ENCODE results near the gene GLRX.

The GLRX gene

DNA sequence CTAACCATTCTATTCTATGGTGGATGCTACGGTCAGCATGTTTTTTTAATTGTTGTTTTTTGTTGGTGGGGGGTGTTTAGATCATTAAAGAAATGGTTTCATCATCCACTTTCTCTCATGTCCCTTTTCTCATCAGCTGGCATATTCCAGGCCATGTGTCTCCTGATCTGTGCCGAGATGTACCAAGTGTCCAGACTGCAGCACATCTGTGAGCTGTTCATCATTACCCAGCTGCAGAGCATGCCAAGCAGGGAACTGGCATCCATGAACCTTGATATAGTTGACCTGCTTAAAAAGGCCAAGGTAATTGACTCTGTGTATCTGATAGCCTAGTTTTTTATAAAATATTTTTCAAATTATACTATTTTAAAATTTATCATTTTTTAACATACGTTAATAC lies 38.9 kb downstream of the GLRX start:
- H3K4me1 ChIP-seq (ENCODE audit: control insufficient read depth in 1 of 2, insufficient read depth in 2 of 2, low read length in 2 of 2) = peaks cover 2 to 3% of the 10 kb centered on the region in 2 donors
- H3K36me3 ChIP-seq (ENCODE audit: control insufficient read depth in 1 of 2, insufficient read depth in 2 of 2, low read length in 2 of 2) = peaks cover 0 to 18% of the 10 kb centered on the region in 2 donors
- no peaks in the 10 kb centered on the region for H3K9me3 ChIP-seq (ENCODE audit: control insufficient read depth in 1 of 2, low read length in 2 of 2)
- no peak overlapping the region for H3K4me3 ChIP-seq (ENCODE audit: low read depth in 1 of 2, low read length in 2 of 2)
- H3K27ac ChIP-seq (ENCODE audit: low read depth, low read length) = no peak overlapping the region
- no peak overlapping the region for H3K9ac ChIP-seq (ENCODE audit: low read depth in 1 of 2, low read length in 2 of 2)
- H3K27me3 ChIP-seq (ENCODE audit: control insufficient read depth in 1 of 2, insufficient read depth in 2 of 2, low read length in 2 of 2) = no peaks in the 10 kb centered on the region

- Histone ChIP-seq H3K4me3 (ENCODE audit: low read depth in 1 of 2, low read length in 2 of 2) (no peak overlapping the region), H3K36me3 (ENCODE audit: control insufficient read depth in 1 of 2, insufficient read depth in 2 of 2, low read length in 2 of 2) (peaks cover 0 to 11% of the 10 kb centered on the region in 2 donors), H3K27ac (ENCODE audit: low read depth, low read length) (no peak overlapping the region)
These were observed 40.3 kb downstream of the GLRX start for GRCh38 chr5:95782181-95782580.

GRCh38 chr5:95781101-95781583 lies 41.4 kb downstream of the GLRX start:
- no peak overlapping the region for H3K27ac ChIP-seq (ENCODE audit: low read depth, low read length)
- no peak overlapping the region for H3K9ac ChIP-seq (ENCODE audit: low read depth in 1 of 2, low read length in 2 of 2)
- H3K27me3 ChIP-seq (ENCODE audit: control insufficient read depth in 1 of 2, insufficient read depth in 2 of 2, low read length in 2 of 2) = no peaks in the 10 kb centered on the region
- peaks cover 0 to 3% of the 10 kb centered on the region in 2 donors for H3K4me1 ChIP-seq (ENCODE audit: control insufficient read depth in 1 of 2, insufficient read depth in 2 of 2, low read length in 2 of 2)
- H3K36me3 ChIP-seq (ENCODE audit: control insufficient read depth in 1 of 2, insufficient read depth in 2 of 2, low read length in 2 of 2) = peaks cover 0 to 7% of the 10 kb centered on the region in 2 donors
- no peaks in the 10 kb centered on the region for H3K9me3 ChIP-seq (ENCODE audit: control insufficient read depth in 1 of 2, low read length in 2 of 2)
- no peak overlapping the region for H3K4me3 ChIP-seq (ENCODE audit: low read depth in 1 of 2, low read length in 2 of 2)

More at GRCh38 chr5:95782181-95782580, 40.3 kb downstream of the GLRX start:
- H3K9ac ChIP-seq (ENCODE audit: low read depth in 1 of 2, low read length in 2 of 2) = no peak overlapping the region
- no peaks in the 10 kb centered on the region for H3K27me3 ChIP-seq (ENCODE audit: control insufficient read depth in 1 of 2, insufficient read depth in 2 of 2, low read length in 2 of 2)
- H3K4me1 ChIP-seq (ENCODE audit: control insufficient read depth in 1 of 2, insufficient read depth in 2 of 2, low read length in 2 of 2) = peaks cover 0 to 3% of the 10 kb centered on the region in 2 donors
- H3K9me3 ChIP-seq (ENCODE audit: control insufficient read depth in 1 of 2, low read length in 2 of 2) = no peaks in the 10 kb centered on the region

GRCh38 chr5:95780597-95780996 lies 41.9 kb downstream of the GLRX start:
- Histone ChIP-seq H3K27me3 (ENCODE audit: control insufficient read depth in 1 of 2, insufficient read depth in 2 of 2, low read length in 2 of 2) (no peaks in the 10 kb centered on the region), H3K27ac (ENCODE audit: low read depth, low read length) (no peak overlapping the region), H3K36me3 (ENCODE audit: control insufficient read depth in 1 of 2, insufficient read depth in 2 of 2, low read length in 2 of 2) (peaks cover 0 to 7% of the 10 kb centered on the region in 2 donors), H3K4me1 (ENCODE audit: control insufficient read depth in 1 of 2, insufficient read depth in 2 of 2, low read length in 2 of 2) (peaks cover 0 to 3% of the 10 kb centered on the region in 2 donors), H3K4me3 (ENCODE audit: low read depth in 1 of 2, low read length in 2 of 2) (no peak overlapping the region), H3K9ac (ENCODE audit: low read depth in 1 of 2, low read length in 2 of 2) (no peak overlapping the region), H3K9me3 (ENCODE audit: control insufficient read depth in 1 of 2, low read length in 2 of 2) (no peaks in the 10 kb centered on the region)

GRCh38 chr5:95779611-95780010 lies 42.9 kb downstream of the GLRX start:
- Histone ChIP-seq H3K9ac (ENCODE audit: low read depth in 1 of 2, low read length in 2 of 2) (no peak overlapping the region), H3K4me1 (ENCODE audit: control insufficient read depth in 1 of 2, insufficient read depth in 2 of 2, low read length in 2 of 2) (peaks cover 0 to 3% of the 10 kb centered on the region in 2 donors), H3K4me3 (ENCODE audit: low read depth in 1 of 2, low read length in 2 of 2) (no peak overlapping the region), H3K27me3 (ENCODE audit: control insufficient read depth in 1 of 2, insufficient read depth in 2 of 2, low read length in 2 of 2) (no peaks in the 10 kb centered on the region), H3K36me3 (ENCODE audit: control insufficient read depth in 1 of 2, insufficient read depth in 2 of 2, low read length in 2 of 2) (peaks cover 0 to under 1% of the 10 kb centered on the region in 2 donors), H3K9me3 (ENCODE audit: control insufficient read depth in 1 of 2, low read length in 2 of 2) (no peaks in the 10 kb centered on the region), H3K27ac (ENCODE audit: low read depth, low read length) (no peak overlapping the region)

DNA sequence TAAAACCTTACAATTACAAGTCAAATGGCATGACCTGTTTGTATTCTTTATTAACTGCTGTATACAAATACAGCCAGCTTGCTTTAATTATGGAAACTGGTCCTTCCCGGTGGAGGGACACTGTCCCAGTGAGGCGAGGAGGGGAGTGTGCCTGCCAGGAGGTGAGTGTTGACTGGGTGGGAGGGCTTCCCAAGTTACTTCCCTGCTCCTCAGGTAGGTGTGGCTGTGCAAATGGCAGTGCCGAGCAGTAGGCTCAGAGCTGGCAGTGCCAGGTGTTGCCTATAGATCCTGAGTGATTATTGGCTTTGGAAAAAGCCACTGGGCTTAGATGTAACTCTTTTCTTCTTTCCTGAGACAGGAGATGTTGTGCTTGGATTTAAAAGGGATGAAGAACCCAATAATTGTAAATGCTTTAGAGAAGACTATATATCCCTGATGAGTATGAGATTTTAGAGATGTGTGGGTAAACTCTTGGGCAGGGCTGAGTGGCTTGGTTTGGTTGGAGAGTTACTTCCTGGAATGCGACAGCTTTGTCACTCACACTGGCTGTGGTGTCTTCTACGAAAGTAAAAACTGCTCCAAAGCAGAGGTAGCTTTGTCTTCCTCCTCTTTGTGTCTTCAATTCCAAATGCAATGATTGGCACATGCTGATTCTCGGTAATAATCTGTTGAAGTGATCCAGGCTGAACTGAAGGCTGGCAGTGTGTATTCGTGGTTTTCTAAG lies 43.7 kb downstream of the GLRX start:
- no peak overlapping the region for H3K27ac ChIP-seq (ENCODE audit: low read depth, low read length)

GRCh38 chr5:95777441-95777840 lies 45.1 kb downstream of the GLRX start:
- H3K4me1 ChIP-seq (ENCODE audit: control insufficient read depth in 1 of 2, insufficient read depth in 2 of 2, low read length in 2 of 2) = peaks cover 0 to 9% of the 10 kb centered on the region in 2 donors
- peaks cover 0 to 4% of the 10 kb centered on the region in 2 donors for H3K36me3 ChIP-seq (ENCODE audit: control insufficient read depth in 1 of 2, insufficient read depth in 2 of 2, low read length in 2 of 2)
- H3K9me3 ChIP-seq (ENCODE audit: control insufficient read depth in 1 of 2, low read length in 2 of 2) = no peaks in the 10 kb centered on the region
- H3K27me3 ChIP-seq (ENCODE audit: control insufficient read depth in 1 of 2, insufficient read depth in 2 of 2, low read length in 2 of 2) = no peaks in the 10 kb centered on the region
- H3K9ac ChIP-seq (ENCODE audit: low read depth in 1 of 2, low read length in 2 of 2) = no peak overlapping the region
- H3K4me3 ChIP-seq (ENCODE audit: low read depth in 1 of 2, low read length in 2 of 2) = no peak overlapping the region
- no peak overlapping the region for H3K27ac ChIP-seq (ENCODE audit: low read depth, low read length)

More for the DNA sequence above, 43.7 kb downstream of the GLRX start:
- Histone ChIP-seq H3K9ac (ENCODE audit: low read depth in 1 of 2, low read length in 2 of 2) (no peak overlapping the region), H3K36me3 (ENCODE audit: control insufficient read depth in 1 of 2, insufficient read depth in 2 of 2, low read length in 2 of 2) (no peaks in the 10 kb centered on the region), H3K27me3 (ENCODE audit: control insufficient read depth in 1 of 2, insufficient read depth in 2 of 2, low read length in 2 of 2) (no peaks in the 10 kb centered on the region), H3K4me3 (ENCODE audit: low read depth in 1 of 2, low read length in 2 of 2) (no peak overlapping the region), H3K4me1 (ENCODE audit: control insufficient read depth in 1 of 2, insufficient read depth in 2 of 2, low read length in 2 of 2) (peaks cover 0 to 3% of the 10 kb centered on the region in 2 donors), H3K9me3 (ENCODE audit: control insufficient read depth in 1 of 2, low read length in 2 of 2) (no peaks in the 10 kb centered on the region)

- Histone ChIP-seq H3K27me3 (ENCODE audit: control insufficient read depth in 1 of 2, insufficient read depth in 2 of 2, low read length in 2 of 2) (no peaks in the 10 kb centered on the region), H3K27ac (ENCODE audit: low read depth, low read length) (no peak overlapping the region), H3K36me3 (ENCODE audit: control insufficient read depth in 1 of 2, insufficient read depth in 2 of 2, low read length in 2 of 2) (peaks cover 0 to 18% of the 10 kb centered on the region in 2 donors)
These were observed 49.0 kb downstream of the GLRX start for GRCh38 chr5:95773335-95774059.

DNA sequence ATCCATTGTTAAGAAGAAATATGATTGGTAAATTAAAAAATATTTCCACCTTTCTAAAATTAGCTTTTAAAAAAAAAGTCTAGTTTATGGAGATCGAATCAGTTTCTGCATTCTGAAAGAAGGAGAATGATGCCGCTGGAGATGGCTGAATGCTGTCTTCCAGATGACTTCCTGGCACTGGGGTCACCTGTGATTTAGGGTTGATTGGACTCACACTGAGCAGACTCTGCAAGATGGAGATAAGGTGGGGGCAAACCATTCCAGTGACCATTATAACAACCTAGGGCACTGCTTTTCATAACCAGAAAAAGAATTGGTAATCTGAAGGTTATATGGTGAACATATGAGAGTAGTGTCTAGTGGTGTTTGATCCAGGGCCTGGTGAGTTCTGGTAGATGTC lies 50.6 kb downstream of the GLRX start:
- H3K9me3 ChIP-seq (ENCODE audit: control insufficient read depth in 1 of 2, low read length in 2 of 2) = no peaks in the 10 kb centered on the region
- H3K9ac ChIP-seq (ENCODE audit: low read depth in 1 of 2, low read length in 2 of 2) = no peak overlapping the region
- H3K27me3 ChIP-seq (ENCODE audit: control insufficient read depth in 1 of 2, insufficient read depth in 2 of 2, low read length in 2 of 2) = no peaks in the 10 kb centered on the region
- H3K27ac ChIP-seq (ENCODE audit: low read depth, low read length) = no peak overlapping the region
- peaks cover 0 to 20% of the 10 kb centered on the region in 2 donors for H3K36me3 ChIP-seq (ENCODE audit: control insufficient read depth in 1 of 2, insufficient read depth in 2 of 2, low read length in 2 of 2)
- peaks cover 0 to 6% of the 10 kb centered on the region in 2 donors for H3K4me1 ChIP-seq (ENCODE audit: control insufficient read depth in 1 of 2, insufficient read depth in 2 of 2, low read length in 2 of 2)
- no peak overlapping the region for H3K4me3 ChIP-seq (ENCODE audit: low read depth in 1 of 2, low read length in 2 of 2)

More at GRCh38 chr5:95773335-95774059, 49.0 kb downstream of the GLRX start:
- Histone ChIP-seq H3K4me1 (ENCODE audit: control insufficient read depth in 1 of 2, insufficient read depth in 2 of 2, low read length in 2 of 2) (peaks cover 0 to 6% of the 10 kb centered on the region in 2 donors), H3K9me3 (ENCODE audit: control insufficient read depth in 1 of 2, low read length in 2 of 2) (no peaks in the 10 kb centered on the region), H3K9ac (ENCODE audit: low read depth in 1 of 2, low read length in 2 of 2) (no peak overlapping the region), H3K4me3 (ENCODE audit: low read depth in 1 of 2, low read length in 2 of 2) (no peak overlapping the region)
